SIG-M5 treated with dmso at 0.1 percent for 504 hours (cell line): Measurements from ENCODE around the gene PIK3CG.
A peak's percentile ranks its signal among the peaks of the same experiment; 100 is the strongest.
"Not testable (repeated sequence)": the region's sequence is repeated elsewhere in the genome, so short reads cannot be mapped to it uniquely, and the experiment has no call there.

ENCODE experiments used
- DNase-seq: peaks from one replicate; lab custom pipeline; 2025; ENCODE audit not compliant: unreplicated experiment; lab: John Stamatoyannopoulos, UW

Gene PIK3CG

GRCh38 chr7:106865130-106866041 lies at the start of gene PIK3CG:
Gene PIK3CG (plus strand): TSS chr7:106865282. CDS start chr7:106867562, 2,280 bp downstream.
- peak; percentile 92 for DNase-seq

- DNase-seq = no peak
Observed at GRCh38 chr7:106817098-106817497, 48.0 kb upstream of the PIK3CG start.

GRCh38 chr7:106818736-106819135 lies 46.3 kb upstream of the PIK3CG start:
- no peak for DNase-seq

GRCh38 chr7:106819546-106819945 lies 45.5 kb upstream of the PIK3CG start:
- DNase-seq = no peak

- DNase-seq = no peak
Observed at GRCh38 chr7:106820321-106821217, 44.5 kb upstream of the PIK3CG start.

GRCh38 chr7:106823631-106824030 lies 41.5 kb upstream of the PIK3CG start:
- DNase-seq = no peak

- DNase-seq = no peak
Observed at GRCh38 chr7:106824458-106824857, 40.6 kb upstream of the PIK3CG start.

- DNase-seq = no peak
Observed at GRCh38 chr7:106827626-106828025, 37.5 kb upstream of the PIK3CG start.

GRCh38 chr7:106829496-106829895 lies 35.6 kb upstream of the PIK3CG start:
- no peak for DNase-seq

GRCh38 chr7:106830896-106831295 lies 34.2 kb upstream of the PIK3CG start:
- DNase-seq = not testable (repeated sequence)

GRCh38 chr7:106836816-106837215 lies 28.3 kb upstream of the PIK3CG start:
- DNase-seq = no peak

- no peak for DNase-seq
Observed at GRCh38 chr7:106839511-106839910, 25.6 kb upstream of the PIK3CG start.

- DNase-seq = no peak
Observed at GRCh38 chr7:106840342-106840741, 24.7 kb upstream of the PIK3CG start.

- no peak for DNase-seq
Observed at GRCh38 chr7:106841896-106842390, 23.1 kb upstream of the PIK3CG start.

GRCh38 chr7:106844279-106844997 lies 20.6 kb upstream of the PIK3CG start:
- DNase-seq = no peak

- DNase-seq = no peak
Observed at GRCh38 chr7:106848049-106848448, 17.0 kb upstream of the PIK3CG start.

GRCh38 chr7:106848851-106849442 lies 16.1 kb upstream of the PIK3CG start:
- no peak for DNase-seq

- DNase-seq = not testable (repeated sequence)
Observed at GRCh38 chr7:106851632-106852031, 13.4 kb upstream of the PIK3CG start.

GRCh38 chr7:106853250-106853908 lies 11.7 kb upstream of the PIK3CG start:
- DNase-seq = no peak

GRCh38 chr7:106855540-106856132 lies 9.4 kb upstream of the PIK3CG start:
- peak; percentile 3 for DNase-seq
